ENCODE results near the gene ADO. TPM values are rescaled to one million over a fixed set of nuclear protein-coding genes. Genes with fewer than 3 reads are reported as not detected.

The ADO gene
- total RNA-seq = 16.7 TPM

DNA sequence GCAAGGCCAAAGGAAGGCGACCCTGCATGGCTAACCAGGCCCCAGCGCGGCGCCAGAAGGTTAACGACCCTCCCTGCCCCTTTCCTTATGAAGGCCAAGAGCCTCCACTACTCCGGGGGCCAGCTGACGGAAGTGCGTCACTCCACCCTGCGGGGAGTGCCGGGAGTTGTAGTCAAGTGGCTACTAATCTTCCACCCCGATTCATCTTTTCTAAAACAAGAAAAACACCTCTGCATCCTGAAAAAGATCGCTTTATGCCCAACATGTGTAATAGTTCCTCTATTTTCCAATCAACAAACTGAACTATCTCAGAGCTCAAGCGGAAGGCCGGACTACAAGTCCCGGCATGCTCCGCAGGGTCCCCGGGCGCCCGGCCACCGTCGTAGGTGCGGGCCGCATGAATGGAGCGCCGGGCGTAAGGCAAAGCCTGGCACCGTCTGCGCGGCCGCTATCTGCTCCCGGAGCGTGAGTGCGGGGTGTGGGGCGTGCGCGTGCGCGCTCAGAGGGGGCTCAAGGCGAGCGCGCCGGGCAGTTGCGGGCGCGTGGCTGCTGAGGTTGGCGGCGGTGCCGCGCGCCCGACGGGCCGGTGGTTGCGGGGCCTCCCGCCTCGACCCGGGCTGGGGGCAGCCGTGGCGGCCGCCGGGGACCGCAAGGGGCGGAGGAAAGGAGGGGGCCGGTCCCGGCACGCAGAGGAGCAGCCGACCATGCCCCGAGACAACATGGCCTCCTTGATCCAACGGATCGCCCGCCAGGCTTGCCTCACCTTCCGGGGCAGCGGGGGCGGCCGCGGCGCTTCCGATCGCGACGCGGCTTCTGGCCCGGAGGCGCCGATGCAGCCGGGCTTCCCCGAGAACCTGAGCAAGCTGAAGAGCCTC, at the start of gene ADO:
Gene ADO (plus strand): TSS at position 365 of the 875 bp plus-strand sequence. CDS start 340 bp downstream, at position 705.
- peaks cover 0 to 7% (median 3%) of the 10 kb centered on the region in 3 donors for H3K27me3 ChIP-seq (ENCODE audit: control insufficient read depth in 3 of 3, insufficient read depth in 3 of 3, low read length in 3 of 3)
- H3K9me3 ChIP-seq (ENCODE audit: control insufficient read depth in 3 of 3, low read length in 3 of 3) = no peaks in the 10 kb centered on the region
- peak within 1 kb of the TSS; percentile 96 for H3K27ac ChIP-seq (ENCODE audit: low read depth, low read length)
- H3K4me1 ChIP-seq (ENCODE audit: control insufficient read depth in 3 of 3, insufficient read depth in 3 of 3, low read length in 3 of 3) = peaks cover 11 to 33% (median 30%) of the 10 kb centered on the region in 3 donors
- H3K36me3 ChIP-seq (ENCODE audit: control insufficient read depth in 3 of 3, insufficient read depth in 3 of 3, low read length in 3 of 3) = no peaks in the 10 kb centered on the region
- peak within 1 kb of the TSS; percentile 91 to 98 (median 93) for H3K9ac ChIP-seq (ENCODE audit: low read depth in 1 of 3, low read length in 3 of 3)
- H3K4me3 ChIP-seq (ENCODE audit: low read length in 3 of 3) = peak within 1 kb of the TSS; percentile 92 to 98 (median 92)

GRCh38 chr10:62754963-62755362, 49.6 kb upstream of the ADO start:
- Histone ChIP-seq H3K27me3 (ENCODE audit: control insufficient read depth in 3 of 3, insufficient read depth in 3 of 3, low read length in 3 of 3) (no peaks in the 10 kb centered on the region), H3K27ac (ENCODE audit: low read depth, low read length) (no peak overlapping the region), H3K4me3 (ENCODE audit: low read length in 3 of 3) (no peak overlapping the region), H3K9ac (ENCODE audit: low read depth in 1 of 3, low read length in 3 of 3) (no peak overlapping the region), H3K9me3 (ENCODE audit: control insufficient read depth in 3 of 3, low read length in 3 of 3) (no peaks in the 10 kb centered on the region), H3K36me3 (ENCODE audit: control insufficient read depth in 3 of 3, insufficient read depth in 3 of 3, low read length in 3 of 3) (no peaks in the 10 kb centered on the region), H3K4me1 (ENCODE audit: control insufficient read depth in 3 of 3, insufficient read depth in 3 of 3, low read length in 3 of 3) (no peaks in the 10 kb centered on the region)

DNA sequence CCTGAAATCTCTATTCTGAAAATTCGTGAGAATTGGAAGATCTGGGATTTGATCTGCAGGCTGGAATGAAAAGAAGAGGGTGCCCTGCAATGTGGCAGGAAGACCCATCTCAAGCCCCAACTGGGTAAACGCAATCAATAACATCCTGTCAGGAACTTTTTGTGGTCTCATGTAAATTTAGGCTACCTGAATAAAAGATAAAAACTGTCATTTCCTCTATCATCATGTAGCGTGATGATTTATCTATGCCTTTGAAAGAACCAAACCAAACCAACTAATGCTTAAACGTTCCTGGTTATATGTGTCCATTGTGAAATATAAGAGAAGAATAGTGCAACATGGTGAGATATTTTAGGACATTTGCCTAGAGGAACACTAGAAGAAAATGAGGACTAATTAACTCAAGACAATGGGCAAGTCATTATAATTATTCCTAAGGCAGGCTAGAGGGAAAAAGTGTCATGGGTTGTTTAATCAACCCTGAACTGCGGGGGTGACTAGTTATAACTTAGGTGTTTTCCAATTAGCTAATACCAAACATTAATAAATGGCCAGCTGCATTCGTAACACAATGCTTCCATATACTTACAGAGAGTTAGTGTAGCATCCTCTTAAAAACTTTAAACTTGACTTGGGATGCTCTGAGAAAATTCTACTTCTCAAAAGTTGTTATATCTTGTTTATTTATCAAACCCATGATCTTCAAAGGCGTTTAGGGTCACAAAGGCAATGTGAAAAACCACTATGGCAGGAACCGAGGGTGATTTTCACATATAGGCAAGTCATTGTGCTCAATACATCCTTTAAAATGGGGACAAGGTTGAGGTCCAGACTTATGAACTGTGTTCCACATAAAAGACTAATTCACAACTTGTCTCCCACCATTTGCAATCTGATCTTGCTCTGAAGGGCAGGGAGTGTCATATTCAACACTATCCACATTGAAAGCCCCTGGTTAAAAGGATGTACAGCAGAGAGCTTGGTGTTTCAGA, 48.6 kb upstream of the ADO start:
- Histone ChIP-seq H3K4me3 (ENCODE audit: low read length in 3 of 3) (no peak overlapping the region), H3K27ac (ENCODE audit: low read depth, low read length) (no peak overlapping the region), H3K36me3 (ENCODE audit: control insufficient read depth in 3 of 3, insufficient read depth in 3 of 3, low read length in 3 of 3) (no peaks in the 10 kb centered on the region), H3K9ac (ENCODE audit: low read depth in 1 of 3, low read length in 3 of 3) (no peak overlapping the region), H3K4me1 (ENCODE audit: control insufficient read depth in 3 of 3, insufficient read depth in 3 of 3, low read length in 3 of 3) (no peaks in the 10 kb centered on the region), H3K9me3 (ENCODE audit: control insufficient read depth in 3 of 3, low read length in 3 of 3) (no peaks in the 10 kb centered on the region), H3K27me3 (ENCODE audit: control insufficient read depth in 3 of 3, insufficient read depth in 3 of 3, low read length in 3 of 3) (no peaks in the 10 kb centered on the region)

DNA sequence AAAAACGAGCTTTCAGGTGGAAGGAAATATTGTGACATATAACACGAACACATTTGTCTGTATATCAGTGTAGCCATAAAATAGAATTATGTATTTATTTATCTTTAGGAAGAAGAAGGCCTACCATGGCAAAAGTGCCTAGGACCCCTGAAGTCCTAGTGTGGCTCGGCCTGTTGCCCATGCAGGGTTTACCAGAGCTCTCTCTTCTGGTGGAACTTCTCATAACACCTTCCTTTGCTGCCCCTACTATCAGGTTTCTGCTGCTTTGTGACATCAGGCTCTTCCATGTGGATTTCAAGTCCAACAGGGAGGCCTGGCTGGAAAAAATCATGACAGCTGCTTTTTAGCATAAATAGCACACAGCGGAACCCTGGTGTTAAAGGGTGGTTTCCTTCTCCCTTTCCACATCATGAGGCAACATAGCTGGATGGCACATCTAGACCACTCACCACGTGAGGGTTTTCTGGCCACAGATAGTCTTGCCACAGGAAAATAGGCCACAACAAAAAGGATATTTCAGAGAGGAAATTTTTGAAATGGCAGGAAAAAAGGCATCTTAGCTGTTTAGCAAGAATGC, 44.8 kb upstream of the ADO start:
- Histone ChIP-seq H3K9ac (ENCODE audit: low read depth in 1 of 3, low read length in 3 of 3) (peak overlapping the region in 1 of 3 donors; percentile 27), H3K9me3 (ENCODE audit: control insufficient read depth in 3 of 3, low read length in 3 of 3) (no peaks in the 10 kb centered on the region), H3K4me1 (ENCODE audit: control insufficient read depth in 3 of 3, insufficient read depth in 3 of 3, low read length in 3 of 3) (peaks cover 2 to 8% (median 4%) of the 10 kb centered on the region in 3 donors), H3K36me3 (ENCODE audit: control insufficient read depth in 3 of 3, insufficient read depth in 3 of 3, low read length in 3 of 3) (no peaks in the 10 kb centered on the region), H3K27me3 (ENCODE audit: control insufficient read depth in 3 of 3, insufficient read depth in 3 of 3, low read length in 3 of 3) (no peaks in the 10 kb centered on the region), H3K27ac (ENCODE audit: low read depth, low read length) (peak overlapping the region; percentile 79), H3K4me3 (ENCODE audit: low read length in 3 of 3) (no peak overlapping the region)

GRCh38 chr10:62760401-62760800, 44.1 kb upstream of the ADO start:
- no peak overlapping the region for H3K9ac ChIP-seq (ENCODE audit: low read depth in 1 of 3, low read length in 3 of 3)

DNA sequence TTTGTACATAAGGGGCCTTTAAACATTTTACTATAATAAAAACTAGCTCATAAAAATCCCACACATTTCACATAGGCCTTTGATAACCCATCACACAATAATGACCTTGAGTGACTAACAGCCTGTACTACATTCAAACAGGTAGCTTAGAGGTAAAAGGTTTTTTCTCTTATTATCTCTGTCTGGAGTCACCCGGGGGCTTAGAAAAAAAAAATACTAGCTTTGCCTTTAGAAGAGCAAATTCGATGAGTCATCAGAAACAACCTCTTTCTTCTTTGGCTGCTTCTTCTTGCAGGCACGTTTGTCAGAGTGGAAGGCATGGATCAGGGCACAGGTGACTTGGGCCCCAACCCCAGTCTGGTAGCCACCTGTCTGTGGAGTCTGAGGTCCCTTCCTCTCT, 43.4 kb upstream of the ADO start:
- Histone ChIP-seq H3K27me3 (ENCODE audit: control insufficient read depth in 3 of 3, insufficient read depth in 3 of 3, low read length in 3 of 3) (no peaks in the 10 kb centered on the region), H3K4me1 (ENCODE audit: control insufficient read depth in 3 of 3, insufficient read depth in 3 of 3, low read length in 3 of 3) (peaks cover 2 to 8% (median 4%) of the 10 kb centered on the region in 3 donors), H3K36me3 (ENCODE audit: control insufficient read depth in 3 of 3, insufficient read depth in 3 of 3, low read length in 3 of 3) (no peaks in the 10 kb centered on the region), H3K4me3 (ENCODE audit: low read length in 3 of 3) (no peak overlapping the region), H3K27ac (ENCODE audit: low read depth, low read length) (peak overlapping the region; percentile 48), H3K9ac (ENCODE audit: low read depth in 1 of 3, low read length in 3 of 3) (no peak overlapping the region), H3K9me3 (ENCODE audit: control insufficient read depth in 3 of 3, low read length in 3 of 3) (no peaks in the 10 kb centered on the region)

More at GRCh38 chr10:62760401-62760800, 44.1 kb upstream of the ADO start:
- no peaks in the 10 kb centered on the region for H3K27me3 ChIP-seq (ENCODE audit: control insufficient read depth in 3 of 3, insufficient read depth in 3 of 3, low read length in 3 of 3)
- peak overlapping the region; percentile 79 for H3K27ac ChIP-seq (ENCODE audit: low read depth, low read length)
- no peak overlapping the region for H3K4me3 ChIP-seq (ENCODE audit: low read length in 3 of 3)
- no peaks in the 10 kb centered on the region for H3K9me3 ChIP-seq (ENCODE audit: control insufficient read depth in 3 of 3, low read length in 3 of 3)
- H3K4me1 ChIP-seq (ENCODE audit: control insufficient read depth in 3 of 3, insufficient read depth in 3 of 3, low read length in 3 of 3) = peaks cover 2 to 8% (median 4%) of the 10 kb centered on the region in 3 donors
- no peaks in the 10 kb centered on the region for H3K36me3 ChIP-seq (ENCODE audit: control insufficient read depth in 3 of 3, insufficient read depth in 3 of 3, low read length in 3 of 3)

DNA sequence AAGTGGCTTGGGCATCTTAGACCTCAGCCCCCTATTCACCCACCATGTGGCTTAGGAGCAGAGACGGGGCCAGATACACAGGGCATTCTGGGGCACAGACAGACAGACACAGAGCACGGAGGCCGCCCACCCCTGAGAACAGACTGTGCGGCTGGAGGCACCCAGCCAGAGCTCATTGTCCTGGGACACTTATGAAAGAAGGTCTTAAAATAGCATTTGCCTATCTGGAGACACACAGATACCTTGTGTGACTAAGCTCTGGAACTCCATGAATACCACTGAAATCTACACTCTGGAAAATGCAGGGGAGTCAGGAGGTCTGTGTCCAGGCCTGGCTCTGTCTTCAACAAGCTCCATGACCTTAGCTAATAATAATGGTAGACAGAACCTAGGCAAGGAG, 41.4 kb upstream of the ADO start:
- H3K27ac ChIP-seq (ENCODE audit: low read depth, low read length) = no peak overlapping the region
- H3K9ac ChIP-seq (ENCODE audit: low read depth in 1 of 3, low read length in 3 of 3) = no peak overlapping the region
- H3K9me3 ChIP-seq (ENCODE audit: control insufficient read depth in 3 of 3, low read length in 3 of 3) = no peaks in the 10 kb centered on the region
- H3K36me3 ChIP-seq (ENCODE audit: control insufficient read depth in 3 of 3, insufficient read depth in 3 of 3, low read length in 3 of 3) = no peaks in the 10 kb centered on the region
- H3K27me3 ChIP-seq (ENCODE audit: control insufficient read depth in 3 of 3, insufficient read depth in 3 of 3, low read length in 3 of 3) = no peaks in the 10 kb centered on the region
- H3K4me1 ChIP-seq (ENCODE audit: control insufficient read depth in 3 of 3, insufficient read depth in 3 of 3, low read length in 3 of 3) = peaks cover 2 to 8% (median 4%) of the 10 kb centered on the region in 3 donors
- no peak overlapping the region for H3K4me3 ChIP-seq (ENCODE audit: low read length in 3 of 3)

DNA sequence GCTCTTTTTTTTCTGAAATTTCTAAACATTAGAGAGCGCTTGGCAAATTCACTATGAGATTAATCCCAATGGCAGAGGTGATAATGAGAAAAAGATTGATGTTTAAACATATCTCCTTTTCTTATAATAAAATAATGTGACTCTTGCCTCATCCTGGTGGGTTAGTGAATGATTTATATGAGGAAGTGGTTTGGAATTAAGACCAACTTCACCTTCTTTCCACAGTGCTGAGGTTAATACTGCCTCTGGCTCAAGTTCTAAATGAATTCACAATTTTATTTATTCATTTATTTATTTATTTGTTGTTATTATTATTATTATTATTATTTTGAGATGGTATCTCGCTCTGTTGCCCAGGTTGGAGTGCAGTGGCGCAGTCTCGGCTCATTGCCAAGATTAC, 40.5 kb upstream of the ADO start:
- no peaks in the 10 kb centered on the region for H3K27me3 ChIP-seq (ENCODE audit: control insufficient read depth in 3 of 3, insufficient read depth in 3 of 3, low read length in 3 of 3)
- peaks cover 2 to 8% (median 4%) of the 10 kb centered on the region in 3 donors for H3K4me1 ChIP-seq (ENCODE audit: control insufficient read depth in 3 of 3, insufficient read depth in 3 of 3, low read length in 3 of 3)
- H3K9me3 ChIP-seq (ENCODE audit: control insufficient read depth in 3 of 3, low read length in 3 of 3) = peaks cover 0 to 2% (median 0%) of the 10 kb centered on the region in 3 donors
- H3K9ac ChIP-seq (ENCODE audit: low read depth in 1 of 3, low read length in 3 of 3) = no peak overlapping the region
- H3K4me3 ChIP-seq (ENCODE audit: low read length in 3 of 3) = no peak overlapping the region
- no peaks in the 10 kb centered on the region for H3K36me3 ChIP-seq (ENCODE audit: control insufficient read depth in 3 of 3, insufficient read depth in 3 of 3, low read length in 3 of 3)
- no peak overlapping the region for H3K27ac ChIP-seq (ENCODE audit: low read depth, low read length)

- H3K27me3 ChIP-seq (ENCODE audit: control insufficient read depth in 3 of 3, insufficient read depth in 3 of 3, low read length in 3 of 3) = no peaks in the 10 kb centered on the region
- peaks cover 0 to 2% (median 0%) of the 10 kb centered on the region in 3 donors for H3K9me3 ChIP-seq (ENCODE audit: control insufficient read depth in 3 of 3, low read length in 3 of 3)
- no peak overlapping the region for H3K9ac ChIP-seq (ENCODE audit: low read depth in 1 of 3, low read length in 3 of 3)
- no peak overlapping the region for H3K4me3 ChIP-seq (ENCODE audit: low read length in 3 of 3)
- peaks cover 5 to 16% (median 12%) of the 10 kb centered on the region in 3 donors for H3K4me1 ChIP-seq (ENCODE audit: control insufficient read depth in 3 of 3, insufficient read depth in 3 of 3, low read length in 3 of 3)
- no peaks in the 10 kb centered on the region for H3K36me3 ChIP-seq (ENCODE audit: control insufficient read depth in 3 of 3, insufficient read depth in 3 of 3, low read length in 3 of 3)
- H3K27ac ChIP-seq (ENCODE audit: low read depth, low read length) = no peak overlapping the region
Observed at GRCh38 chr10:62765726-62766125, 38.8 kb upstream of the ADO start.
